GM12873 (cell line): Measurements from ENCODE around the gene PRKN.

Experiments
- CTCF ChIP-seq: IDR thresholded peaks from 2 replicates; pipeline ENCODE4 v1.5.1; 2012; ENCODE audit warnings: low read depth, mild to moderate bottlenecking, moderate library complexity, low read length, control low read depth; ENCODE audit not compliant: insufficient read depth; ENCODE audit errors: missing control alignments

PRKN gene

GRCh38 chr6:161908872-161909271 is 818.7 kb downstream of the PRKN start:
- TF ChIP-seq CTCF, result no peak

GRCh38 chr6:161906571-161906970 is 821.0 kb downstream of the PRKN start:
- TF ChIP-seq CTCF, result no peak

GRCh38 chr6:161903584-161904212 is 823.9 kb downstream of the PRKN start:
- TF ChIP-seq CTCF, result no peak

DNA sequence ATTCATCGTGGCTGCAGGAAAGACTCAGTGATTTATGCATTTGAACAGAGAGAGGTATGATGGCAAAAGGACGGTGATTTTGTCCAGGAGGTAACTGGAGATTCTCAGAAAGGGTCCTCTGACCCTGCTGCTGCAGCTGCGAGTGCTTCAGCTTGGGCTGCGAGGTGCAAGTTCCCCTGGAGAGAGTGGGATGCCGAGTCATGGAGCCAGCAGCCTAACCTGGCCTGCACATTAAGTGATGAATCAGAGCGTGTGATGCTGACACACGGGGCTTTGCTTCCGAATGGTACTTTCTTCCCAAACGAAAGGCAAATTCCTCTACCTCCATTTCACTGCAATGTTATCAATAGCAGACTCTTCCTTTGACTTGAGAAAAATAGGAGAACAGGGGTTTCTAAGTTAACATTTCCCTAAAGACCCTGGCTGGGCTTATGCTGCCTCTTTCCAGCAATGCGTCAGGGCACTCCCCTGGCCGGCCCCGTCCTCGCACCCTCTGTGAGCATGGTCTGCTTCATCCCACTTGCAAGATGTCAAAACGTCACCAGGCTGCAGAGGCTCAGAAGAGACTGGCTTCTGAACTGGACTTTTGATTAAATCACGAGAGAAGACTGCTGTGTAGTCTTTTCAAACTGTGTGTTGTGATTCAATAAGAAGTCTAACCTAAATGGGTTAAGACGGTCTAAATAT is 825.7 kb downstream of the PRKN start:
- TF ChIP-seq CTCF, result no peak

DNA sequence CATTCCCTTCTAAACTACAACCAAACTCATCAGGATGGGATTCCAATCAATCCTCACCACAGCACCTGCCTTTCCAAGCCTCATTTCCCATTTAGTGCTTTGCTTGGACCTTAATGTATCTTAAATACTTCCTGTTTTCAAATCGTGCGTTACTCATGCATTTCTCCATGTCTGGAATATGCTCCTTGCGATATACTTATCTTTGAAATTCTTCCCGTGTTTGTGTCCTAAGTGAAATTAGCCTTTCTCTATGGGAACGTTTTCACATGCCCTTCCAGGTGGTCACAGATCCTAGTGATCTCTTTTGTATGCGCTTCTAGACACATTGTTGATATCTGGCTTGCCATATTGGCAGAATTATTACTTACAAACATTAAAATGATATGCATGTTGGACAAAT is 833.1 kb downstream of the PRKN start:
- TF ChIP-seq CTCF, result no peak

- TF ChIP-seq CTCF, result no peak
These were observed 836.0 kb downstream of the PRKN start for GRCh38 chr6:161891542-161891941.

DNA sequence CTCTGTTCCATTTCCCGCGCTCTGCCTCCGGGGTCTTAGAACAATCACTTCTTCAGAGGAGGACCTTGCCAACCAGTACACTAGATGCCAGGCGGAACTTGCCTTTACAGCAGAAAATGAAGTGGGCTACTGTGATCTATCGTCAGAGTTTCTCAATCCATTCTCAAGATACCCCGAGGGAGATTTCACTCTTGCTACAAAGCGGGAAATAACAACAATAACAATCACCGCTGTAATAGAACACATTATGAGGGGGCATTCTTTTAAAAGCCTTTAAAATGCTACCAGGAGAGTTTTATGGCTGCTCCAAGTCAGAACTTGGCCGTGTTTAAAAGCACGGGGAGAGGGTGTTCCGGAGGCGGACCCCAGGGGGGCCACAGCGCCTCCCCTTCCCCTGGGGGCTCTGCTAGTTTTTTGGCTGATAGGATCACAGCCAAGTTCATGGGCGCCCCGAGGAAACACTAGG is 836.7 kb downstream of the PRKN start:
- no peak for TF ChIP-seq CTCF
